GM12878 (cell line): Measurements from ENCODE around the gene PDSS2. TPM values are rescaled to one million over a fixed set of nuclear protein-coding genes. Genes with fewer than 3 reads are reported as not detected.

Experiments used
- ATAC-seq: fragments of 200-7000 bp; cut with Tn5 transposase; 3 replicates; pipeline ENCODE4 v1.9.1; 2020; ENCODE audit warnings: mild to moderate bottlenecking, moderate library complexity
- BruUV-seq: library from RNA; stranded (reverse); fragments of 400-500 nt; replicated peaks from 2 replicates; lab custom pipeline; 2021; lab: Mats Ljungman, UMichigan
- CTCF ChIA-PET: fragments of 300-600 bp; sonication (Branson Sonifier 250); formaldehyde crosslinking; extraction: SDS; loops from one replicate; lab custom pipeline; 2021; ENCODE audit warnings: inconsistent platforms; lab: Yijun Ruan, JAX
- POLR2A ChIA-PET: fragments of 350-600 bp; formaldehyde crosslinking; extraction: SDS; loops from one replicate; lab custom pipeline; 2021; ENCODE audit warnings: inconsistent platforms; lab: Charles Lee
- RAD21 ChIA-PET: fragments of 300-600 bp; sonication (Branson Sonifier 250); formaldehyde crosslinking; loops from one replicate; lab custom pipeline; 2023; ENCODE audit warnings: antibody characterized with exemption; ENCODE audit not compliant: unreplicated experiment; lab: Charles Lee
- SMC1A ChIA-PET: fragments of 300-600 bp; sonication (Branson Sonifier 250); formaldehyde crosslinking; loops from one replicate; lab custom pipeline; 2023; ENCODE audit not compliant: unreplicated experiment, uncharacterized antibody; lab: Charles Lee
- DNase-seq: peaks from one replicate; pipeline ENCODE4 v3.0.0-alpha.2; 2011; ENCODE audit warnings: low read depth, low spot score
- FAIRE-seq: peaks from 3 replicates; lab custom pipeline; 2011; peaks lifted over from hg19 to GRCh38; lab: Jason Lieb, UNC
- H2AFZ ChIP-seq: 2 replicates; pipeline ENCODE4 v1.6.0; 2011; ENCODE audit warnings: low read depth, low read length, control low read depth; ENCODE audit not compliant: control insufficient read depth
- H3K27ac ChIP-seq: 2 replicates; pipeline ENCODE4 v1.5.1; 2011; ENCODE audit warnings: control low read depth; ENCODE audit not compliant: control insufficient read depth, insufficient read depth
- H3K27me3 ChIP-seq, 2 experiments: replicated peaks in 1 of 2; 2 replicates each; pipeline versions ENCODE4 v1.6.0 to v1.6.1; 2011; ENCODE audit warnings: low read length in 1 of 2; ENCODE audit not compliant: control insufficient read depth in 2 of 2, insufficient read depth in 2 of 2
- H3K36me3 ChIP-seq, 2 experiments: 2 replicates each; pipeline ENCODE4 v1.5.1; 2011; ENCODE audit warnings: low read length in 1 of 2; ENCODE audit not compliant: control insufficient read depth in 2 of 2, insufficient read depth in 2 of 2
- H3K4me1 ChIP-seq: 2 replicates; pipeline ENCODE4 v1.6.1; 2011; ENCODE audit warnings: mild to moderate bottlenecking, low read length, moderate library complexity, mixed read lengths; ENCODE audit not compliant: control insufficient read depth, insufficient read depth
- H3K4me2 ChIP-seq: 2 replicates; pipeline ENCODE4 v1.6.0; 2011; ENCODE audit warnings: control low read depth; ENCODE audit not compliant: control insufficient read depth, insufficient read depth
- H3K4me3 ChIP-seq: fragments of 200-600 bp; sonication (generic); 2 replicates; pipeline ENCODE4 v1.5.1; 2016
- H3K79me2 ChIP-seq: 2 replicates; pipeline ENCODE4 v1.6.0; 2011; ENCODE audit warnings: low read length; ENCODE audit not compliant: control insufficient read depth, insufficient read depth
- H3K9ac ChIP-seq: 2 replicates; pipeline ENCODE4 v1.8.0; 2011; ENCODE audit warnings: low read length, control low read depth, mixed read lengths; ENCODE audit not compliant: control insufficient read depth, insufficient read depth
- H3K9me3 ChIP-seq: replicated peaks from 3 replicates; pipeline ENCODE4 v1.5.1; 2011; ENCODE audit warnings: mild to moderate bottlenecking, low read length; ENCODE audit not compliant: control insufficient read depth, insufficient read depth
- H4K20me1 ChIP-seq: 2 replicates; pipeline ENCODE4 v1.6.0; 2011; ENCODE audit not compliant: control insufficient read depth, insufficient read depth
- CBX5 ChIP-seq: sonication (generic); IDR thresholded peaks from 2 replicates; pipeline ENCODE4 v1.6.1; 2016; ENCODE audit warnings: low read depth, moderate library complexity, mild to moderate bottlenecking, inconsistent platforms
- JUNB ChIP-seq: IDR thresholded peaks from 2 replicates; pipeline ENCODE4 v1.6.1; 2016; ENCODE audit warnings: antibody characterized with exemption, mild to moderate bottlenecking
- MTA3 ChIP-seq: IDR thresholded peaks from 2 replicates; pipeline ENCODE4 v1.6.1; 2012; ENCODE audit warnings: low read length, inconsistent platforms, borderline replicate concordance
- PKNOX1 ChIP-seq: fragments of 450-650 bp; IDR thresholded peaks from 2 replicates; pipeline ENCODE4 v1.6.1; 2016; ENCODE audit warnings: mild to moderate bottlenecking
- ZBTB4 ChIP-seq: fragments of 450-650 bp; formaldehyde crosslinking; IDR thresholded peaks from 2 replicates; pipeline ENCODE4 v1.4.0; 2022; ENCODE audit warnings: mild to moderate bottlenecking, moderate library complexity
- WGBS: methylation state at CpG from one replicate; pipeline ENCODE4 v1.1.6; 2016; ENCODE audit warnings: low lambda C conversion rate; ENCODE audit not compliant: insufficient replicate concordance, insufficient coverage; ENCODE audit errors: missing lambda C conversion rate; 5-methylcytosine and 5-hydroxymethylcytosine counted together
- in situ Hi-C: fragments of 300-500 bp; cut with MboI; formaldehyde crosslinking; loops from 9 replicates; pipeline ENCODE4 v1.14.3; 2018; ENCODE audit warnings: mixed read lengths
- intact Hi-C: fragments of 100-400 bp; cut with micrococcal nuclease; formaldehyde crosslinking; loops from one replicate; pipeline ENCODE4 v1.14.2; 2022; ENCODE audit not compliant: unreplicated experiment
- polyA plus RNA-seq, 11 experiments: library from polyadenylated mRNA; depleted of rRNA in 4 of 11; unstranded in 6 of 11; stranded (reverse) in 5 of 11; fragments of >200 nt; fragmentation: Nextera tagmentation in 4 of 11; fragmentation: Illumina TruSeq in 1 of 11; extraction: Ambion mirVana in 4 of 11; extraction: Trizol in 1 of 11; gene quantifications; 1 replicate in 1 of 11; 2 replicates in 10 of 11; pipeline versions ENCODE4 v1.2.1 to v1.2.3, GENCODE V29; 2011 to 2016; ENCODE audit warnings: inconsistent platforms in 2 of 11, missing spikeins in 2 of 11, low read depth in 1 of 11
- total RNA-seq, 4 experiments: library from RNA; depleted of rRNA in 3 of 4; stranded (reverse); fragments of >200 nt in 3 of 4; fragmentation: Illumina TruSeq in 1 of 4; extraction: Trizol in 1 of 4; gene quantifications; 2 replicates each; pipeline versions ENCODE4 v1.2.1 to v1.2.3, GENCODE V29; 2013 to 2021
- TF ChIP-seq, protein P1 (sequence below): IDR thresholded peaks from 2 replicates; pipeline ENCODE4 v1.6.1; 2012; ENCODE audit warnings: low read depth, low read length, improper control_type of control experiment
- TF ChIP-seq, protein P2 (sequence below): fragments of 150-350 bp; IDR thresholded peaks from 2 replicates; pipeline ENCODE4 v1.6.1; 2014; ENCODE audit warnings: mild to moderate bottlenecking, low read depth, low read length
- TF ChIP-seq, protein P3 (sequence below): IDR thresholded peaks from 2 replicates; pipeline ENCODE4 v1.6.1; 2011; ENCODE audit warnings: mild to moderate bottlenecking, low read depth, low read length, moderate library complexity; ENCODE audit not compliant: insufficient replicate concordance

The PDSS2 gene
- total and polyA plus RNA-seq, 10 of the 15 experiments (the other 5 are each of a cell fraction or from before 2014, with no cell fraction given): 7.7 to 15.5 (median 9.6) TPM

- no peaks in the 10 kb centered on the region for H3K27me3 ChIP-seq
- in situ Hi-C loops (no loop called here), intact Hi-C loops (no loop called here)
- FAIRE-seq: no peak
- H3K9me3 ChIP-seq: no peaks in the 10 kb centered on the region
- TF ChIP-seq, protein P1, sequence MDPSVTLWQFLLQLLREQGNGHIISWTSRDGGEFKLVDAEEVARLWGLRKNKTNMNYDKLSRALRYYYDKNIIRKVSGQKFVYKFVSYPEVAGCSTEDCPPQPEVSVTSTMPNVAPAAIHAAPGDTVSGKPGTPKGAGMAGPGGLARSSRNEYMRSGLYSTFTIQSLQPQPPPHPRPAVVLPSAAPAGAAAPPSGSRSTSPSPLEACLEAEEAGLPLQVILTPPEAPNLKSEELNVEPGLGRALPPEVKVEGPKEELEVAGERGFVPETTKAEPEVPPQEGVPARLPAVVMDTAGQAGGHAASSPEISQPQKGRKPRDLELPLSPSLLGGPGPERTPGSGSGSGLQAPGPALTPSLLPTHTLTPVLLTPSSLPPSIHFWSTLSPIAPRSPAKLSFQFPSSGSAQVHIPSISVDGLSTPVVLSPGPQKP: no peak
- TF ChIP-seq, protein P2, sequence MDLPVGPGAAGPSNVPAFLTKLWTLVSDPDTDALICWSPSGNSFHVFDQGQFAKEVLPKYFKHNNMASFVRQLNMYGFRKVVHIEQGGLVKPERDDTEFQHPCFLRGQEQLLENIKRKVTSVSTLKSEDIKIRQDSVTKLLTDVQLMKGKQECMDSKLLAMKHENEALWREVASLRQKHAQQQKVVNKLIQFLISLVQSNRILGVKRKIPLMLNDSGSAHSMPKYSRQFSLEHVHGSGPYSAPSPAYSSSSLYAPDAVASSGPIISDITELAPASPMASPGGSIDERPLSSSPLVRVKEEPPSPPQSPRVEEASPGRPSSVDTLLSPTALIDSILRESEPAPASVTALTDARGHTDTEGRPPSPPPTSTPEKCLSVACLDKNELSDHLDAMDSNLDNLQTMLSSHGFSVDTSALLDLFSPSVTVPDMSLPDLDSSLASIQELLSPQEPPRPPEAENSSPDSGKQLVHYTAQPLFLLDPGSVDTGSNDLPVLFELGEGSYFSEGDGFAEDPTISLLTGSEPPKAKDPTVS: no peak
- no peak for TF ChIP-seq JUNB
- no peak for TF ChIP-seq MTA3
- no peak for TF ChIP-seq CBX5
- TF ChIP-seq, protein P3, sequence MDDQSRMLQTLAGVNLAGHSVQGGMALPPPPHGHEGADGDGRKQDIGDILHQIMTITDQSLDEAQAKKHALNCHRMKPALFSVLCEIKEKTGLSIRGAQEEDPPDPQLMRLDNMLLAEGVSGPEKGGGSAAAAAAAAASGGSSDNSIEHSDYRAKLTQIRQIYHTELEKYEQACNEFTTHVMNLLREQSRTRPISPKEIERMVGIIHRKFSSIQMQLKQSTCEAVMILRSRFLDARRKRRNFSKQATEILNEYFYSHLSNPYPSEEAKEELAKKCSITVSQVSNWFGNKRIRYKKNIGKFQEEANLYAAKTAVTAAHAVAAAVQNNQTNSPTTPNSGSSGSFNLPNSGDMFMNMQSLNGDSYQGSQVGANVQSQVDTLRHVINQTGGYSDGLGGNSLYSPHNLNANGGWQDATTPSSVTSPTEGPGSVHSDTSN: no peak
- TF ChIP-seq PKNOX1: no peak
- no peak for TF ChIP-seq ZBTB4 (CRISPR knock-in tag)
- no peaks in the 10 kb centered on the region for H4K20me1 ChIP-seq
- whole genome bisulfite sequencing: 73% methylated on average over 6 of the region's 6 CpGs
- no peak overlapping the region for H3K4me2 ChIP-seq
- ChIA-PET CTCF (interaction anchor here (0.7 to 1.0 kb wide), 4 partner anchors 23 to 1825 kb away, joined by 3 to 4 read pairs (median 3); no protein-coding TSS in a partner anchor), RAD21 (no interaction called here), SMC1A (interaction anchor here (0.7 to 1.5 kb wide), 4 partner anchors 8 to 123 kb away, joined by 3 read pairs; no protein-coding TSS in a partner anchor), POLR2A (interaction anchor here (0.5 kb wide), 1 partner anchor 112 kb away, joined by 4 read pairs; no protein-coding TSS in a partner anchor)
- no peak overlapping the region for H2AFZ ChIP-seq
- no peak overlapping the region for H3K9ac ChIP-seq
- no peaks in the 10 kb centered on the region for H3K36me3 ChIP-seq
- H3K27ac ChIP-seq: no peak overlapping the region
- no peak overlapping the region for H3K4me3 ChIP-seq
- ATAC-seq: no peak
- no peaks in the 10 kb centered on the region for H3K79me2 ChIP-seq
- DNase-seq: no peak
- H3K4me1 ChIP-seq: no peaks in the 10 kb centered on the region
- BruUV-seq: no TSS peak
These were observed 166.6 kb downstream of the PDSS2 start for GRCh38 chr6:107292715-107293271.
